ENCODE data around the gene ENTPD8. TPM values are rescaled to one million over a fixed set of nuclear protein-coding genes. Genes with fewer than 3 reads are reported as not detected.

The ENTPD8 gene
- polyA plus RNA-seq, 3 donors, result not detected

DNA sequence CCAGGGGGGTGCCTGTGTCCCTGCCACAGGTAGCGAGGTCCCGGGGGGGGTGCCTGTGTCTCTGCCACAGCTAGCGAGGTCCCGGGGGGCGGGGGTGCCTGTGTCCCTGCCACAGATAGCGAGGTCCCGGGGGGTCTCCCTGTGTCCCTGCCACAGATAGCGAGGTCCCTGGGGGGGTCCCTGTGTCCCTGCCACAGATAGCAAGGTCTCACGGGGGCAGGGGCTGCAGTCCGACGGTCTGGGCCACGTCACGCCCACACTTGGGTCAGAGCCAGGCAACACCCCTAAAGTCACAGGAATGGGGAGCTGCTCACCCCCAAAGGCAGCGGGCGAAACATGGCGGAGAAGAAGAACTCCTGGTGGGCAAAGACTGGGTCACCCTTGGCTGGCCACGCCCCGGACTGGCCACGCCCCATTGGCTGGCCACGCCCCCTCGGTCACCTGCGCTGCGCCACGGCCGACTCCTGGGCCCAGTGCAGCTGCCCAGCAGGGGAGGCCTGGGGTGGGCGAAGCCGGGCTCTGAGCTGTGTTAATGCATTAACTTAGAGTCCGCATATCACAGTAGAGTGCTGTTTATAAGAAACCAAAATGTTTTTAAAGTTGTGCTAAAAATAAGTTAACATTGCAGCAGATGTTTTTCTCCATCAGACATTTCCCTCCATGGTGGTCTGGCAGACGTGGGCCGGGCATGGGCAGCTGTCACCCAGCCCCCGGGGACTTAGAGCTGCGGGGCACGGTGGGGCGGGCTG, 11.0 kb downstream of the ENTPD8 start:
- H3K27me3 ChIP-seq (ENCODE audit: control insufficient read depth in 2 of 2, insufficient read depth in 2 of 2, low read length in 2 of 2), result no peaks in the 10 kb centered on the region
- no peaks in the 10 kb centered on the region for H3K4me1 Mint-ChIP-seq
- no peaks in the 10 kb centered on the region for H3K36me3 Mint-ChIP-seq
- H3K9ac ChIP-seq (ENCODE audit: insufficient read depth, low read length, poor library complexity, severe bottlenecking), result no peak overlapping the region
- no peak overlapping the region for H3K4me2 ChIP-seq (replicated peaks; ENCODE audit: extremely low read depth, low read length, poor library complexity, severe bottlenecking)
- DNase-seq, result no peak
- no peaks in the 10 kb centered on the region for H3K9me3 Mint-ChIP-seq
- whole genome bisulfite sequencing (ENCODE audit: insufficient coverage), result 91% methylated on average over 33 of the region's 34 CpGs
- H3K4me3 ChIP-seq (replicated peaks in 1 of 3; ENCODE audit: low read depth in 2 of 3, low read length in 3 of 3), result no peak overlapping the region
- H4K20me1 ChIP-seq (ENCODE audit: insufficient read depth, low read length), result no peaks in the 10 kb centered on the region
- no peak overlapping the region for H3K27ac ChIP-seq (ENCODE audit: low read depth in 1 of 2, low read length in 2 of 2)
- H3K27ac Mint-ChIP-seq, result no peak overlapping the region
- no peak overlapping the region for H3K4me3 Mint-ChIP-seq
- no peaks in the 10 kb centered on the region for H3K4me1 ChIP-seq (ENCODE audit: control insufficient read depth in 1 of 2, insufficient read depth in 2 of 2, low read length in 2 of 2)
- H3K79me2 ChIP-seq (ENCODE audit: insufficient read depth, low read length), result no peaks in the 10 kb centered on the region
- peaks cover 0 to 7% (median 2%) of the 10 kb centered on the region in 3 donors for H3K27me3 Mint-ChIP-seq (ENCODE audit: low read depth in 3 of 3)
- no peak overlapping the region for H2AFZ ChIP-seq (ENCODE audit: insufficient read depth, low read depth, low read length, poor library complexity, severe bottlenecking)
- H3K36me3 ChIP-seq (replicated peaks in 1 of 2; ENCODE audit: control insufficient read depth in 1 of 2, insufficient read depth in 2 of 2, low read length in 2 of 2), result no peaks in the 10 kb centered on the region
- H3K9me3 ChIP-seq (replicated peaks in 1 of 2; ENCODE audit: control insufficient read depth in 1 of 2, insufficient read depth in 1 of 2, low read length in 2 of 2), result no peaks in the 10 kb centered on the region
- intact Hi-C loops (cut with micrococcal nuclease), result loop anchor here in 1 of 2 donors (10.0 kb wide), 1 partner anchor 95 kb away; no protein-coding TSS in a partner anchor
- TF ChIP-seq CTCF (IDR thresholded peaks at IDR 0.05), result no peak

DNA sequence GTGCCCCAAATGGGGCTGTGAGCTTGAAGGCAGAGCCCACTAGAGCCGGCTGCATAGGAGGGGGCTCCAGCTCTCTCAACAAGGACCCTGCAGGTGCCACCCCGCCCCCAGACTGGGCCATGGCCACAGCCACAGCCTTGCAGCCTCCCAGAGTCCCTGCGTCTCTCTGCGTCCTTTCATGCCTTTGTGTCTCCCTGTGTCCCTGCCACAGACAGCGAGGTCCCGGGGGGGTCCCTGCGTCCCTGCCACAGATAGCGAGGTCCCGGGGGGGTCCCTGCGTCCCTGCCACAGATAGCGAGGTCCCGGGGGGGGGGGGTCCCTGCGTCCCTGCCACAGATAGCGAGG, 11.6 kb downstream of the ENTPD8 start:
- Histone ChIP-seq H3K27ac (ENCODE audit: low read depth in 1 of 2, low read length in 2 of 2) (no peak overlapping the region), H4K20me1 (ENCODE audit: insufficient read depth, low read length) (no peaks in the 10 kb centered on the region), H3K4me2 (replicated peaks; ENCODE audit: extremely low read depth, low read length, poor library complexity, severe bottlenecking) (no peak overlapping the region), H3K79me2 (ENCODE audit: insufficient read depth, low read length) (no peaks in the 10 kb centered on the region), H3K9ac (ENCODE audit: insufficient read depth, low read length, poor library complexity, severe bottlenecking) (no peak overlapping the region), H3K4me1 (ENCODE audit: control insufficient read depth in 1 of 2, insufficient read depth in 2 of 2, low read length in 2 of 2) (peaks cover 5 to 6% of the 10 kb centered on the region in 2 donors), H3K36me3 (replicated peaks in 1 of 2; ENCODE audit: control insufficient read depth in 1 of 2, insufficient read depth in 2 of 2, low read length in 2 of 2) (no peaks in the 10 kb centered on the region), H3K9me3 (replicated peaks in 1 of 2; ENCODE audit: control insufficient read depth in 1 of 2, insufficient read depth in 1 of 2, low read length in 2 of 2) (no peaks in the 10 kb centered on the region), H2AFZ (ENCODE audit: insufficient read depth, low read depth, low read length, poor library complexity, severe bottlenecking) (no peak overlapping the region), H3K27me3 (ENCODE audit: control insufficient read depth in 2 of 2, insufficient read depth in 2 of 2, low read length in 2 of 2) (no peaks in the 10 kb centered on the region), H3K4me3 (replicated peaks in 1 of 3; ENCODE audit: low read depth in 2 of 3, low read length in 3 of 3) (no peak overlapping the region)
- intact Hi-C loops (cut with micrococcal nuclease), result loop anchor here in 1 of 2 donors (10.0 kb wide), 1 partner anchor 95 kb away; no protein-coding TSS in a partner anchor
- Mint-ChIP-seq H3K4me3 (no peak overlapping the region), H3K4me1 (peaks cover 6% of the 10 kb centered on the region), H3K27me3 (ENCODE audit: low read depth in 3 of 3) (peaks cover 0 to 5% (median 0%) of the 10 kb centered on the region in 3 donors), H3K27ac (no peak overlapping the region), H3K9me3 (no peaks in the 10 kb centered on the region), H3K36me3 (no peaks in the 10 kb centered on the region)
- no peak for TF ChIP-seq CTCF (IDR thresholded peaks at IDR 0.05)
- 95% methylated on average over 4 of the region's 14 CpGs for WGBS (ENCODE audit: insufficient coverage)
- DNase-seq, result no peak

Data from CD14-positive monocyte (primary cell).